GM12878 (cell line): Measurements from ENCODE around the gene RAB35. TPM values are rescaled to one million over a fixed set of nuclear protein-coding genes. Genes with fewer than 3 reads are reported as not detected.

ENCODE experiments used
- ATAC-seq: fragments of 200-7000 bp; cut with Tn5 transposase; 3 replicates; pipeline ENCODE4 v1.9.1; 2020; ENCODE audit warnings: mild to moderate bottlenecking, moderate library complexity
- BruUV-seq: library from RNA; stranded (reverse); fragments of 400-500 nt; replicated peaks from 2 replicates; lab custom pipeline; 2021; lab: Mats Ljungman, UMichigan
- CTCF ChIA-PET: fragments of 300-600 bp; sonication (Branson Sonifier 250); formaldehyde crosslinking; extraction: SDS; loops from one replicate; lab custom pipeline; 2021; ENCODE audit warnings: inconsistent platforms; lab: Yijun Ruan, JAX
- POLR2A ChIA-PET: fragments of 350-600 bp; formaldehyde crosslinking; extraction: SDS; loops from one replicate; lab custom pipeline; 2021; ENCODE audit warnings: inconsistent platforms; lab: Charles Lee
- RAD21 ChIA-PET: fragments of 300-600 bp; sonication (Branson Sonifier 250); formaldehyde crosslinking; loops from one replicate; lab custom pipeline; 2023; ENCODE audit warnings: antibody characterized with exemption; ENCODE audit not compliant: unreplicated experiment; lab: Charles Lee
- SMC1A ChIA-PET: fragments of 300-600 bp; sonication (Branson Sonifier 250); formaldehyde crosslinking; loops from one replicate; lab custom pipeline; 2023; ENCODE audit not compliant: unreplicated experiment, uncharacterized antibody; lab: Charles Lee
- DNase-seq: peaks from one replicate; pipeline ENCODE4 v3.0.0-alpha.2; 2011; ENCODE audit warnings: low read depth, low spot score
- FAIRE-seq: peaks from 3 replicates; lab custom pipeline; 2011; peaks lifted over from hg19 to GRCh38; lab: Jason Lieb, UNC
- H2AFZ ChIP-seq: 2 replicates; pipeline ENCODE4 v1.6.0; 2011; ENCODE audit warnings: low read depth, low read length, control low read depth; ENCODE audit not compliant: control insufficient read depth
- H3K27ac ChIP-seq: 2 replicates; pipeline ENCODE4 v1.5.1; 2011; ENCODE audit warnings: control low read depth; ENCODE audit not compliant: control insufficient read depth, insufficient read depth
- H3K27me3 ChIP-seq, 2 experiments: replicated peaks in 1 of 2; 2 replicates each; pipeline versions ENCODE4 v1.6.0 to v1.6.1; 2011; ENCODE audit warnings: low read length in 1 of 2; ENCODE audit not compliant: control insufficient read depth in 2 of 2, insufficient read depth in 2 of 2
- H3K36me3 ChIP-seq, 2 experiments: 2 replicates each; pipeline ENCODE4 v1.5.1; 2011; ENCODE audit warnings: low read length in 1 of 2; ENCODE audit not compliant: control insufficient read depth in 2 of 2, insufficient read depth in 2 of 2
- H3K4me1 ChIP-seq: 2 replicates; pipeline ENCODE4 v1.6.1; 2011; ENCODE audit warnings: mild to moderate bottlenecking, low read length, moderate library complexity, mixed read lengths; ENCODE audit not compliant: control insufficient read depth, insufficient read depth
- H3K4me2 ChIP-seq: 2 replicates; pipeline ENCODE4 v1.6.0; 2011; ENCODE audit warnings: control low read depth; ENCODE audit not compliant: control insufficient read depth, insufficient read depth
- H3K4me3 ChIP-seq: fragments of 200-600 bp; sonication (generic); 2 replicates; pipeline ENCODE4 v1.5.1; 2016
- H3K79me2 ChIP-seq: 2 replicates; pipeline ENCODE4 v1.6.0; 2011; ENCODE audit warnings: low read length; ENCODE audit not compliant: control insufficient read depth, insufficient read depth
- H3K9ac ChIP-seq: 2 replicates; pipeline ENCODE4 v1.8.0; 2011; ENCODE audit warnings: low read length, control low read depth, mixed read lengths; ENCODE audit not compliant: control insufficient read depth, insufficient read depth
- H3K9me3 ChIP-seq: replicated peaks from 3 replicates; pipeline ENCODE4 v1.5.1; 2011; ENCODE audit warnings: mild to moderate bottlenecking, low read length; ENCODE audit not compliant: control insufficient read depth, insufficient read depth
- H4K20me1 ChIP-seq: 2 replicates; pipeline ENCODE4 v1.6.0; 2011; ENCODE audit not compliant: control insufficient read depth, insufficient read depth
- BHLHE40 ChIP-seq, 2 experiments: fragments of 450-650 bp in 1 of 2; IDR thresholded peaks; 2 replicates each; pipeline ENCODE4 v1.6.1; 2011 to 2017; ENCODE audit warnings: low read depth in 2 of 2, borderline replicate concordance in 1 of 2, improper control_type of control experiment in 1 of 2, low read length in 1 of 2, mild to moderate bottlenecking in 1 of 2
- BRCA1 ChIP-seq: IDR thresholded peaks from 2 replicates; pipeline ENCODE4 v1.6.1; 2011; ENCODE audit warnings: low read depth, low read length, improper control_type of control experiment
- MTA2 ChIP-seq: fragments of 450-650 bp; IDR thresholded peaks from 2 replicates; pipeline ENCODE4 v1.6.1; 2016; ENCODE audit warnings: low read depth, mild to moderate bottlenecking, moderate library complexity
- RCOR1 ChIP-seq: conservative IDR thresholded peaks from 2 replicates; pipeline ENCODE4 v1.6.1; 2012; ENCODE audit warnings: low read depth, low read length, improper control_type of control experiment
- WGBS: methylation state at CpG from one replicate; pipeline ENCODE4 v1.1.6; 2016; ENCODE audit warnings: low lambda C conversion rate; ENCODE audit not compliant: insufficient replicate concordance, insufficient coverage; ENCODE audit errors: missing lambda C conversion rate; 5-methylcytosine and 5-hydroxymethylcytosine counted together
- in situ Hi-C: fragments of 300-500 bp; cut with MboI; formaldehyde crosslinking; loops from 9 replicates; pipeline ENCODE4 v1.14.3; 2018; ENCODE audit warnings: mixed read lengths
- intact Hi-C: fragments of 100-400 bp; cut with micrococcal nuclease; formaldehyde crosslinking; loops from one replicate; pipeline ENCODE4 v1.14.2; 2022; ENCODE audit not compliant: unreplicated experiment
- polyA plus RNA-seq, 11 experiments: library from polyadenylated mRNA; depleted of rRNA in 4 of 11; unstranded in 6 of 11; stranded (reverse) in 5 of 11; fragments of >200 nt; fragmentation: Nextera tagmentation in 4 of 11; fragmentation: Illumina TruSeq in 1 of 11; extraction: Ambion mirVana in 4 of 11; extraction: Trizol in 1 of 11; gene quantifications; 1 replicate in 1 of 11; 2 replicates in 10 of 11; pipeline versions ENCODE4 v1.2.1 to v1.2.3, GENCODE V29; 2011 to 2016; ENCODE audit warnings: inconsistent platforms in 2 of 11, missing spikeins in 2 of 11, low read depth in 1 of 11
- total RNA-seq, 4 experiments: library from RNA; depleted of rRNA in 3 of 4; stranded (reverse); fragments of >200 nt in 3 of 4; fragmentation: Illumina TruSeq in 1 of 4; extraction: Trizol in 1 of 4; gene quantifications; 2 replicates each; pipeline versions ENCODE4 v1.2.1 to v1.2.3, GENCODE V29; 2013 to 2021
- TF ChIP-seq, protein P1 (sequence below): fragments of 450-650 bp; IDR thresholded peaks from 2 replicates; pipeline ENCODE4 v1.6.1; 2017; ENCODE audit warnings: mild to moderate bottlenecking, moderate library complexity
- TF ChIP-seq, protein P2 (sequence below): fragments of 450-650 bp; IDR thresholded peaks from 2 replicates; pipeline ENCODE4 v1.6.1; 2017; ENCODE audit warnings: low read depth, mild to moderate bottlenecking, moderate library complexity

RAB35 gene
- total and polyA plus RNA-seq, 10 of the 15 experiments (the other 5 are each of a cell fraction or from before 2014, with no cell fraction given), result 0.76 to 99.2 (median 43.8) TPM

DNA sequence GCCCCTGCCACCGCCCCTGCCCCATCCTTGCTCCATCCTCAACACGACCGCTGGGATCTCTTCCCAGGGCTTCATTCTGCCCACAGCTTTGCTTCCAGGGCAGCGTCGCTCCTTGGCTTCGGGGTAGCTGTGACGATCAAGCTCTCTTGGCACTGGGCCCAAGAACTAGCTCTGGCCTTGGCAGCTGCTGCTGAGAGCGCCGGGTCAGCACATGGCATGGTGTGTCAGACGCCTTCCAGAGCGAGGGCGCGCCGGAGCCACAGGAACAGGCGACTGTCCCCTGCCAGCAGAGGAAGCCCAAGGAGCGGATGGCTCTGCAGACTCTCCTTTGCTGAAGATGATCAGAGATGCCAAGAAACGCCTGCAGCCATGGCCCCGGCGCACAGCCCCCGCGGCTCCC, 15.9 kb downstream of the RAB35 start:
- Histone ChIP-seq H2AFZ (no peak overlapping the region), H3K27ac (peak overlapping the region; percentile 27; the same call in 1 of the 2 replicates), H3K9ac (no peak overlapping the region), H3K27me3 (no peaks in the 10 kb centered on the region), H3K36me3 (peaks cover 39 to 75% of the 10 kb centered on the region in 2 experiments), H3K4me3 (no peak overlapping the region), H3K79me2 (peaks cover 43% of the 10 kb centered on the region), H3K4me2 (no peak overlapping the region; the same call in 1 of the 2 replicates), H4K20me1 (no peaks in the 10 kb centered on the region; the same call in 1 of the 2 replicates), H3K4me1 (peaks cover 16% of the 10 kb centered on the region), H3K9me3 (no peaks in the 10 kb centered on the region)
- no TSS peak for BruUV-seq
- DNase-seq (no peak), FAIRE-seq (no peak), ATAC-seq (no peak)
- intact Hi-C loops (no loop called here), in situ Hi-C loops (no loop called here)
- RAD21 ChIA-PET, result interaction anchor here (1.6 to 2.0 kb wide), 2 partner anchors 10 to 16 kb away, joined by 4 to 6 read pairs; partner anchors contain the start of gene RAB35
- SMC1A ChIA-PET, result interaction anchor here (1.0 to 1.1 kb wide), 2 partner anchors 20 to 34 kb away, joined by 3 read pairs; no protein-coding TSS in a partner anchor
- CTCF ChIA-PET, result interaction anchor here (0.7 to 1.2 kb wide), 3 partner anchors 13 to 100 kb away, joined by 3 to 4 read pairs (median 3); partner anchors contain the start of gene RPLP0
- POLR2A ChIA-PET, result interaction anchor here (1.6 kb wide), 1 partner anchor 18 kb away, joined by 6 read pairs; no protein-coding TSS in a partner anchor
- no peak for TF ChIP-seq MTA2
- TF ChIP-seq, protein P1, sequence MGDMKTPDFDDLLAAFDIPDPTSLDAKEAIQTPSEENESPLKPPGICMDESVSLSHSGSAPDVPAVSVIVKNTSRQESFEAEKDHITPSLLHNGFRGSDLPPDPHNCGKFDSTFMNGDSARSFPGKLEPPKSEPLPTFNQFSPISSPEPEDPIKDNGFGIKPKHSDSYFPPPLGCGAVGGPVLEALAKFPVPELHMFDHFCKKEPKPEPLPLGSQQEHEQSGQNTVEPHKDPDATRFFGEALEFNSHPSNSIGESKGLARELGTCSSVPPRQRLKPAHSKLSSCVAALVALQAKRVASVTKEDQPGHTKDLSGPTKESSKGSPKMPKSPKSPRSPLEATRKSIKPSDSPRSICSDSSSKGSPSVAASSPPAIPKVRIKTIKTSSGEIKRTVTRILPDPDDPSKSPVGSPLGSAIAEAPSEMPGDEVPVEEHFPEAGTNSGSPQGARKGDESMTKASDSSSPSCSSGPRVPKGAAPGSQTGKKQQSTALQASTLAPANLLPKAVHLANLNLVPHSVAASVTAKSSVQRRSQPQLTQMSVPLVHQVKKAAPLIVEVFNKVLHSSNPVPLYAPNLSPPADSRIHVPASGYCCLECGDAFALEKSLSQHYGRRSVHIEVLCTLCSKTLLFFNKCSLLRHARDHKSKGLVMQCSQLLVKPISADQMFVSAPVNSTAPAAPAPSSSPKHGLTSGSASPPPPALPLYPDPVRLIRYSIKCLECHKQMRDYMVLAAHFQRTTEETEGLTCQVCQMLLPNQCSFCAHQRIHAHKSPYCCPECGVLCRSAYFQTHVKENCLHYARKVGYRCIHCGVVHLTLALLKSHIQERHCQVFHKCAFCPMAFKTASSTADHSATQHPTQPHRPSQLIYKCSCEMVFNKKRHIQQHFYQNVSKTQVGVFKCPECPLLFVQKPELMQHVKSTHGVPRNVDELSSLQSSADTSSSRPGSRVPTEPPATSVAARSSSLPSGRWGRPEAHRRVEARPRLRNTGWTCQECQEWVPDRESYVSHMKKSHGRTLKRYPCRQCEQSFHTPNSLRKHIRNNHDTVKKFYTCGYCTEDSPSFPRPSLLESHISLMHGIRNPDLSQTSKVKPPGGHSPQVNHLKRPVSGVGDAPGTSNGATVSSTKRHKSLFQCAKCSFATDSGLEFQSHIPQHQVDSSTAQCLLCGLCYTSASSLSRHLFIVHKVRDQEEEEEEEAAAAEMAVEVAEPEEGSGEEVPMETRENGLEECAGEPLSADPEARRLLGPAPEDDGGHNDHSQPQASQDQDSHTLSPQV, result no peak
- TF ChIP-seq, protein P2, sequence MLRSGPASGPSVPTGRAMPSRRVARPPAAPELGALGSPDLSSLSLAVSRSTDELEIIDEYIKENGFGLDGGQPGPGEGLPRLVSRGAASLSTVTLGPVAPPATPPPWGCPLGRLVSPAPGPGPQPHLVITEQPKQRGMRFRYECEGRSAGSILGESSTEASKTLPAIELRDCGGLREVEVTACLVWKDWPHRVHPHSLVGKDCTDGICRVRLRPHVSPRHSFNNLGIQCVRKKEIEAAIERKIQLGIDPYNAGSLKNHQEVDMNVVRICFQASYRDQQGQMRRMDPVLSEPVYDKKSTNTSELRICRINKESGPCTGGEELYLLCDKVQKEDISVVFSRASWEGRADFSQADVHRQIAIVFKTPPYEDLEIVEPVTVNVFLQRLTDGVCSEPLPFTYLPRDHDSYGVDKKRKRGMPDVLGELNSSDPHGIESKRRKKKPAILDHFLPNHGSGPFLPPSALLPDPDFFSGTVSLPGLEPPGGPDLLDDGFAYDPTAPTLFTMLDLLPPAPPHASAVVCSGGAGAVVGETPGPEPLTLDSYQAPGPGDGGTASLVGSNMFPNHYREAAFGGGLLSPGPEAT, result no peak
- no peak for TF ChIP-seq BHLHE40 (IDR thresholded peaks at IDR 0.05; ENCODE audit: borderline replicate concordance in 1 of 2, low read depth in 2 of 2, low read length in 1 of 2)
- TF ChIP-seq RCOR1, result no peak
- TF ChIP-seq BRCA1, result no peak
- over 99% methylated on average over 21 of the region's 21 CpGs for WGBS
